Measurements from ENCODE around the gene PRSS38. TPM values are rescaled to one million over a fixed set of nuclear protein-coding genes. Genes with fewer than 3 reads are reported as not detected.

PRSS38 gene
- polyA plus RNA-seq, 2 of the 4 experiments (the other 2 are of a cell fraction), result not detected

- DNase-seq (ENCODE audit: low read depth in 1 of 2, low spot score in 1 of 2), result no peak
- no peak for ATAC-seq
- Histone ChIP-seq H3K4me1 (peaks cover 10% of the 10 kb centered on the region), H3K4me3 (no peak overlapping the region), H3K27ac (no peak overlapping the region), H3K4me2 (no peak overlapping the region), H3K9me3 (no peaks in the 10 kb centered on the region)
- POLR2A ChIA-PET, result no interaction called here
- WGBS (ENCODE audit: missing lambda C conversion rate), result 83% methylated on average over 9 of the region's 30 CpGs
- CTCF ChIA-PET, result interaction anchor here (1.8 kb wide), 1 partner anchor 13 kb away, joined by 7 read pairs; no protein-coding TSS in a partner anchor
- FAIRE-seq, result no peak
- TF ChIP-seq PBX3 (IDR thresholded peaks at IDR 0.05) (no peak), SMC3 (IDR thresholded peaks at IDR 0.05) (no peak), ESRRA (IDR thresholded peaks at IDR 0.05; ENCODE audit: borderline replicate concordance, low read length) (no peak), CHD4 (IDR thresholded peaks at IDR 0.05; ENCODE audit: borderline replicate concordance) (no peak), CEBPB (IDR thresholded peaks at IDR 0.05) (no peak), CHD2 (IDR thresholded peaks at IDR 0.05; ENCODE audit: low read length, partially characterized antibody) (no peak), JUN (IDR thresholded peaks at IDR 0.05) (no peak), ZC3H11A (IDR thresholded peaks at IDR 0.05) (no peak), EHMT2 (IDR thresholded peaks at IDR 0.05; ENCODE audit: low read depth) (no peak), ELK1 (IDR thresholded peaks at IDR 0.05; ENCODE audit: low read depth, low read length) (no peak), NR3C1 (IDR thresholded peaks at IDR 0.05) (no peak), RAD21 (conservative IDR thresholded peaks at IDR 0.05 in 1 of 2, IDR thresholded peaks at IDR 0.05 in 1 of 2) (no peak), BHLHE40 (IDR thresholded peaks at IDR 0.05; ENCODE audit: low read depth, low read length) (no peak), RFX5 (IDR thresholded peaks at IDR 0.05) (no peak), HDAC2 (IDR thresholded peaks at IDR 0.05) (no peak)
- TF ChIP-seq, protein P1, sequence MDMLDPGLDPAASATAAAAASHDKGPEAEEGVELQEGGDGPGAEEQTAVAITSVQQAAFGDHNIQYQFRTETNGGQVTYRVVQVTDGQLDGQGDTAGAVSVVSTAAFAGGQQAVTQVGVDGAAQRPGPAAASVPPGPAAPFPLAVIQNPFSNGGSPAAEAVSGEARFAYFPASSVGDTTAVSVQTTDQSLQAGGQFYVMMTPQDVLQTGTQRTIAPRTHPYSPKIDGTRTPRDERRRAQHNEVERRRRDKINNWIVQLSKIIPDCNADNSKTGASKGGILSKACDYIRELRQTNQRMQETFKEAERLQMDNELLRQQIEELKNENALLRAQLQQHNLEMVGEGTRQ (IDR thresholded peaks at IDR 0.05), result no peak
- TF ChIP-seq, protein P2, sequence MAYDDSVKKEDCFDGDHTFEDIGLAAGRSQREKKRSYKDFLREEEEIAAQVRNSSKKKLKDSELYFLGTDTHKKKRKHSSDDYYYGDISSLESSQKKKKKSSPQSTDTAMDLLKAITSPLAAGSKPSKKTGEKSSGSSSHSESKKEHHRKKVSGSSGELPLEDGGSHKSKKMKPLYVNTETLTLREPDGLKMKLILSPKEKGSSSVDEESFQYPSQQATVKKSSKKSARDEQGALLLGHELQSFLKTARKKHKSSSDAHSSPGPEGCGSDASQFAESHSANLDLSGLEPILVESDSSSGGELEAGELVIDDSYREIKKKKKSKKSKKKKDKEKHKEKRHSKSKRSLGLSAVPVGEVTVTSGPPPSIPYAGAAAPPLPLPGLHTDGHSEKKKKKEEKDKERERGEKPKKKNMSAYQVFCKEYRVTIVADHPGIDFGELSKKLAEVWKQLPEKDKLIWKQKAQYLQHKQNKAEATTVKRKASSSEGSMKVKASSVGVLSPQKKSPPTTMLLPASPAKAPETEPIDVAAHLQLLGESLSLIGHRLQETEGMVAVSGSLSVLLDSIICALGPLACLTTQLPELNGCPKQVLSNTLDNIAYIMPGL (CRISPR knock-in tag; IDR thresholded peaks at IDR 0.05; ENCODE audit: borderline replicate concordance), result no peak
- TF ChIP-seq, protein P3, sequence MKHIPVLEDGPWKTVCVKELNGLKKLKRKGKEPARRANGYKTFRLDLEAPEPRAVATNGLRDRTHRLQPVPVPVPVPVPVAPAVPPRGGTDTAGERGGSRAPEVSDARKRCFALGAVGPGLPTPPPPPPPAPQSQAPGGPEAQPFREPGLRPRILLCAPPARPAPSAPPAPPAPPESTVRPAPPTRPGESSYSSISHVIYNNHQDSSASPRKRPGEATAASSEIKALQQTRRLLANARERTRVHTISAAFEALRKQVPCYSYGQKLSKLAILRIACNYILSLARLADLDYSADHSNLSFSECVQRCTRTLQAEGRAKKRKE (CRISPR knock-in tag; IDR thresholded peaks at IDR 0.05; ENCODE audit: low read depth), result no peak
Observed at GRCh38 chr1:227886993-227887696, 71.7 kb downstream of the PRSS38 start.

DNA sequence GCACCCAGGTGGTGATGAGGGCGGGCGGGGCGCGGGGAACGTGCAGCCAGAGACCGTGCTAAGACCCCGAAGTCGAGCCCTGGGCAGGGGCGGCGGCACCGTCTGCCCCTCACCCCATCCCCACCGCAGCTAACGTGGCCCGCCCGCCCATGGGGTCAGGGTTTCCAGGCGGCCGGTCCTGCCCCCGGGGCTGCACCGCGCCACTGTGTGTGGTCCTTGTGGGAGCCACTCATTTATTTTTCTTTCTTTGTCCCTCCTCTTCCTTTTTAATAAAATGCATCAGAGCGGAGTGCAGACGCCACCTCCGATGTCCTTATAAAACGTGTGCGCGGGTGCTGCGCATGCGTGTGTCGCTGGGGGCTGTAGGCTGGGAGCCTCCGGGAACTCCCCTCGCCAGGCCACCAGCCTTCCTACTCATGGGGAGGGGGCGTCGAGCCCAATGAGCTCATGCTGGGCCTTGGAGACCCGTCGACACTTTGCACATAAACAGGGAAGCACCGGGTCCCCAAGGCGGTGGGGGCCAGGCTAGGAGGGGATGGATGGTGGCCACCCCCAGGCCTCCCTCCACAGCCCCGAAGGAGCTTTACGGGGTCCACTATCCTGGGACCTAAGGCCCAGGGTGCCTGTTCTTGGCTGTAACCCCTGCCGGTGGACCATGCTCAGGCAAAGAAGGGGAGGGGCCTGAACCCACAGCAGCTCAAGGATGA, 72.4 kb downstream of the PRSS38 start:
- H3K9me3 ChIP-seq, result no peaks in the 10 kb centered on the region
- ATAC-seq (no peak), DNase-seq (ENCODE audit: low read depth in 1 of 2, low spot score in 1 of 2) (no peak), FAIRE-seq (no peak)
- POLR2A ChIA-PET, result no interaction called here
- WGBS (ENCODE audit: missing lambda C conversion rate), result 89% methylated on average over 31 of the region's 40 CpGs
- no peak overlapping the region for H3K4me3 ChIP-seq
- no peak overlapping the region for H3K4me2 ChIP-seq
- peaks cover 10% of the 10 kb centered on the region for H3K4me1 ChIP-seq
- CTCF ChIA-PET, result interaction anchor here (0.6 to 1.2 kb wide), 3 partner anchors 10 to 125 kb away, joined by 3 to 5 read pairs (median 3); no protein-coding TSS in a partner anchor
- no peak overlapping the region for H3K27ac ChIP-seq
- TF ChIP-seq CHD2 (IDR thresholded peaks at IDR 0.05; ENCODE audit: low read length, partially characterized antibody) (no peak), RFX5 (IDR thresholded peaks at IDR 0.05) (no peak), JUN (IDR thresholded peaks at IDR 0.05) (no peak), SMC3 (IDR thresholded peaks at IDR 0.05) (no peak), NR3C1 (IDR thresholded peaks at IDR 0.05) (no peak), FOSL2 (IDR thresholded peaks at IDR 0.05) (no peak), FOSL2 (CRISPR knock-in tag; IDR thresholded peaks at IDR 0.05) (no peak), GATA3 (IDR thresholded peaks at IDR 0.05; ENCODE audit: borderline replicate concordance) (no peak), CEBPB (IDR thresholded peaks at IDR 0.05) (no peak), TFCP2L1 (CRISPR knock-in tag; IDR thresholded peaks at IDR 0.05) (no peak), POLR2AphosphoS2 (conservative IDR thresholded peaks at IDR 0.05; ENCODE audit: low read length) (no peak), HEYL (CRISPR knock-in tag; IDR thresholded peaks at IDR 0.05) (no peak), MAZ (IDR thresholded peaks at IDR 0.05; ENCODE audit: borderline replicate concordance, low read depth, low read length) (no peak), HDAC2 (IDR thresholded peaks at IDR 0.05) (no peak), CHD4 (IDR thresholded peaks at IDR 0.05; ENCODE audit: borderline replicate concordance) (no peak), ZFP36 (IDR thresholded peaks at IDR 0.05; ENCODE audit: borderline replicate concordance, partially characterized antibody) (no peak), ESRRA (IDR thresholded peaks at IDR 0.05; ENCODE audit: borderline replicate concordance, low read length) (no peak)
- TF ChIP-seq, protein P4, sequence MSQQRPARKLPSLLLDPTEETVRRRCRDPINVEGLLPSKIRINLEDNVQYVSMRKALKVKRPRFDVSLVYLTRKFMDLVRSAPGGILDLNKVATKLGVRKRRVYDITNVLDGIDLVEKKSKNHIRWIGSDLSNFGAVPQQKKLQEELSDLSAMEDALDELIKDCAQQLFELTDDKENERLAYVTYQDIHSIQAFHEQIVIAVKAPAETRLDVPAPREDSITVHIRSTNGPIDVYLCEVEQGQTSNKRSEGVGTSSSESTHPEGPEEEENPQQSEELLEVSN (IDR thresholded peaks at IDR 0.05; ENCODE audit: borderline replicate concordance, low read depth), result no peak
- TF ChIP-seq, protein P3 (CRISPR knock-in tag; IDR thresholded peaks at IDR 0.05; ENCODE audit: low read depth), result no peak
